NCI-H1105 (cell line): Measurements from ENCODE around the gene CSF3R.
"Not testable (repeated sequence)": the region's sequence is repeated elsewhere in the genome, so short reads cannot be mapped to it uniquely, and the experiment has no call there.

Experiments
- DNase-seq: peaks from one replicate; lab custom pipeline; 2025; lab: John Stamatoyannopoulos, UW

The CSF3R gene

DNA sequence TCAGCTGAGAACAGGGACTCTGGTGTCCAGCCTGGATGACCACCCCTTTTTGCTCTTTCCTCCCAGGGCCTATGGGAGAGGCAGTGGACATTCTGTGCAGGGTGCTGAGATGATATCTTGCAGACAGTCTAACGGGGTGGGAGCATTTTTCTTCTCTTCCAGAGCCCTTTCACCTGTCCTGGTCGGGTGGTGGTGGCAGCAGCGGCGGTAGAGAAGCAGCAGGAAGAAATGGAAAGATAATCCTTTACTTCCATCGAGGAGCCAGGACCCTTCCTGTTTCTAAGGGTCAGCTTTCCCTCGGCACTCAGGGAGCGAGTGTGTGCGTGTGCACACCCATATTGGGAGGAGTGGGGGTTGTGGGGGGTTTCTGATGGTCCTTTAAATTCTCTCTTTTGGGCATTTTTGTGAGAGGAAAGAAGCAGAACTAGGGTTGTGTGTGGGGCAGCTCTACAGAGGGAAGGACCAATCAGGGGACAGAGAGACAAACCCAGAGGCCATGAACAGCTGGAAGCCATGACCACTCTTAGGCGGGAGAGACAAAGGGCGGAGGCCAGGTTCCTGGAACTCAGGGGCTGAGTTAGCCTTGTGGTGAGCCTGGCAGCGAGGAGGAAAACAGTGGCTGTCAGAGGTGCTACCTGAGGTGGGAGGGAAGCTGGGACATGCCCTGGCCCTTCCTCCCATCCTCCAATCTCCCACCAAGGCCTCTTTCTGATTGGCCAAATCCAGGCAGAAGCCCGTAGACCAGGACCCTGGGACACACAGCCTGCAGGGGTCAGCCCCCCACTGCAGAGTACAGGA, 31.2 kb upstream of the CSF3R start:
- DNase-seq = no peak

GRCh38 chr1:36512842-36513241, 30.1 kb upstream of the CSF3R start:
- DNase-seq = no peak

- DNase-seq = no peak
Measured at GRCh38 chr1:36511804-36512798, 29.4 kb upstream of the CSF3R start.

DNA sequence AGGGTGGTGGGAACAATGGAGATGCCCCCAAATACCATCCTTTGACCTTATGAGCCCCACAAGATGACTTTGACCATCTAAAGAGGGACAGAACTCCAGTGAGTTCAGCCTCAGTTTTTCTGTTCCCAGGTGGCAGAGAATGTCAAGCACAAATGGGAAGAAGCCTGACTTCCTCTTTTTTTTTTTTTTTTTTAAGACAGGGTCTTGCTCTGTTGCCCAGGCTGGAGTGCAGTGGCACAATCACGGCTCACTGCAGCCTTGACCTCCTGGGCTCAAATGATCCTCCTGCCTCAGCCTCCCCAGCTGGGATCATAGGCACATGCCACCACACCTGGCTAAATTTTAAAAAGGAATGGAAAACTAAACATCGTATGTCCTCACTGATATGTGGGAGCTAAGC, 28.5 kb upstream of the CSF3R start:
- DNase-seq = not testable (repeated sequence)

GRCh38 chr1:36510418-36510817, 27.7 kb upstream of the CSF3R start:
- no peak for DNase-seq

- DNase-seq = no peak
Measured at GRCh38 chr1:36508257-36508656, 25.5 kb upstream of the CSF3R start.

DNA sequence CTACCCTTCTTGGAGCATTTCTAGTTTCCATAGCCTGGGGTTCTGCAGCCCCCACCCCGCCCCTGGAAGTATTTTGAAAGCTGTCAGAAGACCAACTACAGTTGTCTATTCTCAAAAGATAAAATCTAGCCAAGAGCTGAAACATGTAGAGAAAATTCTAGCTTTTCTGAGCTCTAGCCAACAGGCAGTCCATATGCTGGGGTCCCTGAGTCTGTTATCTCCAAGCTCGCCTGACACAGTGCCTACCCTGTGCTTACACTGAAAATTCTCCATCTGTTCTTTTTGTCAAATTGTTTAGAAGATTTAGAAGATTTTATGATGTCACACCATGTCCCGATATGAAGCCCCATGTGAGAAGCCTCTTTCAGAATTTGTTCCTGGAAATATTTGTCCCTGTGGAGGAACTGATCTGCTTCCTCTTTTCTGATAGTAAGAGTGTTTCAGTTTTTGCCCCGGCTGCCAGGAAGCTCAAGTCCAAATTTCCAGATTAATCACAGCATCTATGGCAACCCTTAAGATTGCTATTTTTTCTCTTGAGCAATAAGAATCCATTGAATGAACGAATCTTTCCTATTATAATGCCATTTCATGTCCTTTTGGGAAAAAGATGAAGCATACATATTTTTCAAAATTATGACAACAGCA, 23.7 kb upstream of the CSF3R start:
- no peak for DNase-seq

DNA sequence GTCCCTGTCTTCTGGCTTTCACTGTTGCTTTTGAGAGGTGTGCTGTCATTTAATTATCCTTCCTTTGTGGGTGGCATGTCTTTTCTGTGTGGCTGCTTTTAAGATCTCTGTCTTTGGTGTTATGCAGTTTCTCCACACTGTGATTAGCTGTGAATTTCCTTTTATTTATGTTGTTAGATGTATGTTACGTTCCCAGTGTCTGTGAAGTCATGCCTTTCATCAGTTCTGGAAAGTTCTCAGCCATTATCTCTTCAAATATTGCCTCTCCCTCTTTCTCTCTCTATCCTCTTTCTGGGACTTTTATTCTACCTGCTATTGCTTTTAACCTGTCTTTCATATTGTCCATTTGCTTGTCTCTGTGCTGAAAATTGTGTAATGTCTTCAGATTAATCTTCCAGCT, 21.0 kb upstream of the CSF3R start:
- DNase-seq = no peak

DNA sequence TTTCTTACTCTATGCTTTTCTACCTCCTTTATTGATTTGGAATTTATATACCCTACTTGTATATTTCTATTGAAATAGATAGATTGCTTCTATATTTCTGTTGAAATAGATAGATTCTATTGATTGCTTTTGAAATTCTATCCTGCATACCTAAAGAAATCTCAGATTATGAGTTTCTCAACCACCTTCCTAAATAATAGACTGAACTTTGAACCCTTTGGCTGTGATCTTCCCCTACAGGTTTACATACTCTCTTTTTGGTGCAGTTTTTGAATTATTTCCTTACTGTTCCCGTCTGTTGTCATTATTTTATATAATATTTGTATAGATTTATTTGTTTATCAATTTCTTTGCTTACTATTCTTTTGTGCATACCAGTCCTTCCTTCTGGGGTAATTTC, 20.4 kb upstream of the CSF3R start:
- DNase-seq = no peak

GRCh38 chr1:36502616-36503015, 19.9 kb upstream of the CSF3R start:
- DNase-seq = no peak

DNA sequence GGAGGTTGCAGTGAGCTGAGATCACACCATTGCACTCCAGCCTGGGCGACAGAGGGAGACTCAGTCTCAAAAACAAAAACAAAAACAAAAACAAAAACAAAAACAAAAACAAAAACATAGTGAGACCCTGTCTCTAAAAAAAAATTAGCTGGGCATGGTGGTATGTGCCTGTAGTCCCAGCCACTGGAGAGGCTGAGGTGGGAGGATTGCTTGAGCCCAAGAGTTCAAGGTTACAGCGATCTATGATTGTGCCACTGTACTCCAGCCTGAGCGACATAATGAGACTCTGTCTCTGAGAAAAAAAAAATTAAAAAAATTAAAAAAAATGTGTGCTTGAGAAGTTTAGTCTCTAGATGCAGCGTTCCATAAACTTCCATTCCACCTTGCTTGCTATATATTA, 19.2 kb upstream of the CSF3R start:
- not testable (repeated sequence) for DNase-seq

- DNase-seq = no peak
Measured at GRCh38 chr1:36497207-36497606, 14.5 kb upstream of the CSF3R start.

GRCh38 chr1:36494971-36495370, 12.3 kb upstream of the CSF3R start:
- no peak for DNase-seq

GRCh38 chr1:36493524-36493923, 10.8 kb upstream of the CSF3R start:
- DNase-seq = no peak

DNA sequence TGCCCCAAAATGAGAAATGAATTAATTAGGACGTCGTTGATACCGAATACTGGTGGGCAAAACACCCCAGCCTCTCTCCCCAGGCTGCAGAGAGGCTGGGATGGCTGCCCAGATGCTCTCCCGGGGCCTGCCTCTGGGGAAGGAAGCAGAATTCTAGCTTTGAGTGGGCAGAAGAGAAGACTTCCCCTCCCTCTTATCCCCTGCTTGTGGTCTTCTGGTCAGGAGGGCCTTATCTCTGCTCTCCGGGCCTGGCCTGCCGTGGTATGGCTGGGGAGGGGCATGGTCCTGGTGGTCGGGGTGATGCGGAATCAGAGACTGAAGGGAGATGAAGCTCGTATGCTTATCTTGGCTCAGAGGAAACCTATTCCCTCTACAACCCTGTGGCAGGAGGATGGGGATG, 9.8 kb upstream of the CSF3R start:
- no peak for DNase-seq

DNA sequence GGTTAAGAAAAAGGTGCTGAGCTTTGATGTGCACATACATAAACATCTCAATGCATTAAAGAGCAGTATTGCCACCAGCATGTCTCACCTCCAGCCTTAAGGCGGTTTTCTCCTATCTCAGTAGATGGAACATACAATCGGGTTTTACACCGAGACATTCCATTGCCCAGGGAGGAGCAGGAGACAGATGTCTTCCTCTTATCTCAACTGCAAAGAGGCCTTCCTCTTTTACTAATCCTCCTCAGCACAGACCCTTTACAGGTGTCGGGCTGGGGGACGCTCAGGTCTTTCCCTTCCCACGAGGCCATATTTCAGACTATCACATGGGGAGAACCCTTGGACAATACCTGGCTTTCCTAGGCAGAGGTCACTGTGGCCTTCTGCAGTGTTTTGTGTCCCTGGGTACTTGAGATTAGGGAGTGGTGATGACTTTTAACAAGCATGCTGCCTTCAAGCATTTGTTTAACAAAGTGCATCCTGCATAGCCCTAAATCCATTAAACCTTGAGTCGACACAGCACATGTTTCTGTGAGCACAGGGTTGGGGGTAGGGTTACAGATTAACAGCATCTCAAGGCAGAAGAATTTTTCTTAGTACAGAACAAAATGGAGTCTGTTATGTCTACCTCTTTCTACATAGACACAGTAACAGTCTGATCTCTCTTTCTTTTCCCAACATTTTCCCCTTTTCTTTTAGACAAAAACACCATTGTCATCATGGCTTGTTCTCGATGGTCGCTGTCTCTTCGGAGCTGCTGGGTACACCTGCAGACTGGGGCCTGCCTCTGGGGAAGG, 6.7 kb upstream of the CSF3R start:
- not testable (repeated sequence) for DNase-seq

DNA sequence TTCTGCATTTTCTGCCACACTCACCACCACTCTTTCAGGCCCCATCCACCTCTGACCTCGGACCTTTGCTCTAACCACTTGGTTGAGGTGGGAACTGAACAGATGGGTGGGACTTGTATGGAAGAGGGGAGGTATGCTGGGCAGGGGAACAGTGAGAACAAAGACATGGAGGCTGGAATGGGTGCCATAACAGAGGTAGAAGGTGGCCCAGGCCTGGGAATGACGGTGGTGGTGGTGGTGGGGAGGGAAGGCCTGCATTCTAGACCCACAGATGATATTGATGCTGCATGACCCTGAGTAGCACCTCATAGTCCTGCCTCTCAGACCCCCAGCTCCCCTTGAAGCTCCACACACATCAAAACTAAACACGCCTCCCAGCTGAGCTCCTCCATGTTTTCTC, 5.2 kb upstream of the CSF3R start:
- no peak for DNase-seq

DNA sequence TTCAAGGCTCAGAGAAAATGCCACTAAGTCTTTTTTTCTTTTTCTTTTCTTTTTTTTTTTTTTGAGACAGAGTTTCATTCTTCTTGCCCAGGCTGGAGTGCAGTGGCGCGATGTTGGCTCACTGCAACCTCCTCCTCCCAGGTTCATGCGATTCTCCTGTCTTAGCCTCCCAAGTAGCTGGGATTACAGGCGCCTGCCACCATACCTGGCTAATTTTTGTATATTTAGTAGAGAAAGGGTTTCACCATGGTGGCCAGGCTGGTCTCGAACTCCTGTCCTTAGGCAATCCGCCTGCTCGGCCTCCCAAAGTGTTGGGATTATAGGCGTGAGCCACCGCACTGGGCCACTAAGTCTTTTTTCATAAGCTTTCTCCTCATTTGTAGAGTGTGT, 4.6 kb upstream of the CSF3R start:
- not testable (repeated sequence) for DNase-seq

GRCh38 chr1:36486439-36487335, 4.0 kb upstream of the CSF3R start:
- no peak for DNase-seq

DNA sequence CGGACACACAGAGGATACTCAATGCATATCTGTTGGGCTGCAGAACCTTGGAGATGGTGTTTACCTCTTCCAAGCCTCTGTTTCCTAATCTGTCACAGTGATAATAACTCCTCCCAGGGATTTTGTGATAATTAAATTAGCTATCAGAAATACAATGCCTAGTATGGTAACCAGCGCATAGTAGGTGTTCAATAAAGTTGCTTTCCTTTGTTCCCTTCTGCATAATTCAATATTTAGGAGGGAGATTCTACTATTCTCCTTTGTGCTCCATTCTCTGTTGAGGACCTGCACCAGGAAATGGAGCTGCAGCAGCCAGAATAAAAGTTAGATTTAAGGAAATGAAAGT, 3.4 kb upstream of the CSF3R start:
- DNase-seq = no peak

DNA sequence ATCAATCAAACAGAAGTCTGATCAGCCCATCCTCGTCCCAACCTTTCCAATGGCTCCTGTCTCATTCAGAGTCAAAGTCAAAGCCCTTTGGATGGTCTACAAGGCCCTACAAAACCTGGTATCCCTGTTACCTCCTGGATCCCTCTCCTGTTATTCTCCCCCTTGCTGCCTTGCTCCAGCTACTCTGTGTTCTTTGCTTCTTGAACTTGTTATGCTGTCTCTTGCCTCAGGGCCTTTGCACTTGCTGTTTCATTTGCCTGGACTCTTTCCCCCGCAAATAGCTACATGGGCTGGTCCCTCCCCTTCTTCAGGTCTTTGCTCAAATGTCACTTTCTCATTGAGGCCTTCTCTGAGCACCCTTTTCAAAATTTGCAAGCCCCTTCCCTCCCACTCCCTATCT, 1.4 kb upstream of the CSF3R start:
- DNase-seq = no peak
